Measurements from ENCODE around the gene OR4M1. TPM values are rescaled to one million over a fixed set of nuclear protein-coding genes. Genes with fewer than 3 reads are reported as not detected.

OR4M1 gene, protein sequence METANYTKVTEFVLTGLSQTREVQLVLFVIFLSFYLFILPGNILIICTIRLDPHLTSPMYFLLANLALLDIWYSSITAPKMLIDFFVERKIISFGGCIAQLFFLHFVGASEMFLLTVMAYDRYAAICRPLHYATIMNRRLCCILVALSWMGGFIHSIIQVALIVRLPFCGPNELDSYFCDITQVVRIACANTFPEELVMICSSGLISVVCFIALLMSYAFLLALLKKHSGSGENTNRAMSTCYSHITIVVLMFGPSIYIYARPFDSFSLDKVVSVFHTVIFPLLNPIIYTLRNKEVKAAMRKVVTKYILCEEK
- total RNA-seq: not detected

DNA sequence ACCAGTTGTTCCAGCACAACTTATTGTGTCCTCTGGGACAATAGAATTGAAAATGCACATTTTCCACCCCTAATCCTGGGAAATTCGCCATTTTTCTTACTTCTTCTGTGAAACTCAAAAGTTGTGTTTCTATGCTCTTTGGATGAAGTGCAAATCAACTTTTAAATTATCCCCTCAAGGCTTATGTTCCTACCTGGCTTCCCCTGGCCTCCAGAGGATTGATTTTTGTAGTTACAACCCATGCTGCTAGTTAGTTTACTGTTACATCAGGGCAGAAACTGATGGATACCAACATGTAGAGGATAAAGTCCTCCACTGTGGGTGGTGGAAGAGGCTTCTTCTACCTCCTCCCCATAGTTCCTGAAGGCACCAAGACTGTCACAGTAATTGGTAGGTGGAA is at the start of gene OR4M1:
OR4M1 (plus strand) TSS at position 301 of the 400 bp plus-strand sequence. CDS start 6,819 bp downstream, outside the sequence.

DNA sequence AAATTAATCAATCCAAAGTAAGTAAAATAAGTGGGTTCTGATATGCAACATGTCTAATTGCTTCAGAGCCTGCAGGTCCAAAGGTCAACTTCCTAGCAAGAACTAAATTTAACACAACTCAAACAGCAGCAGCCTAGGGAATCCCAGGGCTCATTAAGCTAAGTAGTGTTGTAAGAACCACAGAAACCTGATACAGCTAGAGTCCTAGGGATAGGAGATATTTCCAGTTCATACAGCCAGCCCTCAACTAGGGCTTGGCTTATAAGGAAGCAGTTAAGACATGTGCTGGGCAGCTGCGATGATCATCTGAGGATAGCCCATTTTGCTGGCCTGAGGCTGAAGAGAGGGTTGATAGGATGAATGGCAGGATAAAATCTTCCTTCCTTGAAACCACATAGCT is 30.0 kb upstream of the OR4M1 start, which contains the start of gene OR4Q3:
OR4Q3 (plus strand) TSS at position 316 of the 400 bp plus-strand sequence.

DNA sequence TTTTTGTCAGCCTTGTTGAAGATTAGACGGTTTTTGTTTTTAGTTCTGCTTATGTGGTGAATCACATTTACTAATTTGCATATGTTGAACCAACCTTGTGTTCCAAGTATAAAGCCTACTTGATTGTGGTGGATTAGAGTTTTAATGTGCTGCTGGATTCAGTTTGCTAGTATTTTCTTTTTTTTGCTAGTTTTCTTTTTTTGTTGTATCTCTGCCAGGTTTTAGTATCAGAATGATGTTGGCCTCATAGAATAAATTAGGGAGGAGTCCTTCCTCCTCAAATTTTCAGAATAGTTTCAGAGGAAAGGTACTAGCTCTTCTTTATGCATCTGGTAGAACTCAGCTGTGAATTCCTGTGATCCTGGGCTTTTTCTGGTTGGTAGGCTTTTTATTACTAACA is 30.2 kb downstream of the OR4M1 start, which contains the start of gene OR4N2:
OR4N2 (plus strand) TSS at position 301 of the 400 bp plus-strand sequence. CDS start 23,679 bp downstream, outside the sequence.

Other genes with a start within 250 kb of the OR4M1 start
- gene OR11H2, start 59.6 kb upstream of the OR4M1 start, total RNA-seq: not detected
- not detected for gene OR4Q3, start 29.9 kb upstream of the OR4M1 start, total RNA-seq
- not detected for gene OR4N2, start 30.3 kb downstream of the OR4M1 start, total RNA-seq
- not detected for gene OR4K2, start 101.6 kb downstream of the OR4M1 start, total RNA-seq
- not detected for gene OR4K5, start 147.1 kb downstream of the OR4M1 start, total RNA-seq
- gene OR4K1, start 157.4 kb downstream of the OR4M1 start, total RNA-seq: not detected
- not detected for gene OR4K15, start 202.1 kb downstream of the OR4M1 start, total RNA-seq
- not detected for gene OR4Q2, start 228.7 kb downstream of the OR4M1 start, total RNA-seq
- gene OR4K14, start 245.8 kb downstream of the OR4M1 start, total RNA-seq: not detected